ENCODE results near the gene CYB561.

The CYB561 gene

DNA sequence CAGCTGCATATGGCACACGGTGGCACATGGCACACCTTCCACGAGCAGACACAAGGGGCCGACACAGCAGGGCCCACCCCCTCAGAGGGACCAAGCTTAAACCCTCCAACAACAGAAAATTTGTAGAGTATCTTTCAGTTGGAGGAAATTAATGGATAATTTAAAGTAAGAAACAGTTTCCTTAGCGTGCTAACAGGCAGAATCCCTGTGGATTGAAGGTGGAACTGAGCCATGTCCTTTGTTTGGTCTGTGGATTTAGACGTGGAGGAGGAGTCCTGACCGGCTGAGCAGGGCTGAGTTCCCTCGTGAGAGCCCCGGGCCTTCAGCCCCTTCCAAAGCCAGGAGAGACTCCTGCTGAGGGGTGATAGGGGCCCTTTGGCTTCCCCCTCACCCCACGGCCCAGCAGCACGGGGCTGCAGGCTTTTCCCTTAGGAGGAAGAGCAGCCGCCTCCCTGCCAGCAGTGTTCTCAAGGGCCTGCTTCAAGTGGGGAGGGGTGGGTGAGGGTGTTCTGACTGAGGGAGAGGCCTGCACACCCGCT lies 1.4 kb upstream of the CYB561 start:
- DNase-seq, result no peak

- DNase-seq, result no peak
Measured at GRCh38 chr17:63446753-63447470, 806 bp upstream of the CYB561 start.

GRCh38 chr17:63445571-63445953 lies 544 bp downstream of the CYB561 start:
- no peak for DNase-seq

- no peak for DNase-seq
Measured at GRCh38 chr17:63445065-63445464, 1.0 kb downstream of the CYB561 start.

GRCh38 chr17:63444457-63444856 lies 1.6 kb downstream of the CYB561 start:
- no peak for DNase-seq

DNA sequence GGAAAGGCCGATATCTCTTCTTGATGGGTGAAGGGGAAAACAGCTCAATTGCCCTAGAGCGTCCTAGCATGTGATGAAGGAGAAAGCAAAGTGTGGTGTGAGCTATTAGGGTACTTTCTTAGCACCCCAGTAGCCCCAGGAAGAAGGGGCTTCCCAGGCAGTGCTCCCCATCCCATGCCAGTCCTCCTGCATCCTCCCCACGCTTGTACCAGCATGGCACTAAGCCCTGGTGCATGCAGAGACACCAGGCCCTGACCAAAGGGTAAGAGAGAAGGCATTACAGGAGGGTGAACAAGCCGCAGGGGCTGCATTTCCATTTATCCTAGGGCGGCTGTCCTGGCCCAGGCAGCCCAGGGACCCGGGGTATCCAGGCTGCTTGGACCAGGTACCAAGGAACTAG lies 3.1 kb downstream of the CYB561 start:
- no peak for DNase-seq

- DNase-seq, result no peak
Measured at GRCh38 chr17:63442549-63443035, 3.5 kb downstream of the CYB561 start.

GRCh38 chr17:63442074-63442473 lies 4.0 kb downstream of the CYB561 start:
- DNase-seq, result no peak

DNA sequence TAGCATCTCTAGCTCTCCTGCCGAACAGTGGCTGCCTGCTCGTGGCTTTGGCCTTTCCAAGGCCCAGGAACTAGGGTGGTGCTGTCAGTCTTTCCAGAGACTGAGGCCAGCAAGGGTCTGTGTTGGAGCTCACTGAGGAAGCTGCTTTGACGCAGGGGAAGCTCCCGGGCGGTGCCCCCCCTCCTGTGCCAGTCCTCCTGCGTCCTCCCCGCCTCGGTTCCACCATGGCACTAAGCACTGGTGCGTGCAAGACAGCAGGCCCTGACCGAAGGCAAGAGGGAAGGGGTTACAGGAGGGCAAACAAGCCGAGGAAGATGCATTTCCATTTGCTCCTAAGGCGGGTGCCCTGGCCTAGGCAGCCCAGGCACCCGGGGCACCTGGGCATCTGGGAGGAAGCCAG lies 4.5 kb downstream of the CYB561 start:
- DNase-seq, result no peak

- no peak for DNase-seq
Measured at GRCh38 chr17:63440770-63441335, 5.3 kb downstream of the CYB561 start.

DNA sequence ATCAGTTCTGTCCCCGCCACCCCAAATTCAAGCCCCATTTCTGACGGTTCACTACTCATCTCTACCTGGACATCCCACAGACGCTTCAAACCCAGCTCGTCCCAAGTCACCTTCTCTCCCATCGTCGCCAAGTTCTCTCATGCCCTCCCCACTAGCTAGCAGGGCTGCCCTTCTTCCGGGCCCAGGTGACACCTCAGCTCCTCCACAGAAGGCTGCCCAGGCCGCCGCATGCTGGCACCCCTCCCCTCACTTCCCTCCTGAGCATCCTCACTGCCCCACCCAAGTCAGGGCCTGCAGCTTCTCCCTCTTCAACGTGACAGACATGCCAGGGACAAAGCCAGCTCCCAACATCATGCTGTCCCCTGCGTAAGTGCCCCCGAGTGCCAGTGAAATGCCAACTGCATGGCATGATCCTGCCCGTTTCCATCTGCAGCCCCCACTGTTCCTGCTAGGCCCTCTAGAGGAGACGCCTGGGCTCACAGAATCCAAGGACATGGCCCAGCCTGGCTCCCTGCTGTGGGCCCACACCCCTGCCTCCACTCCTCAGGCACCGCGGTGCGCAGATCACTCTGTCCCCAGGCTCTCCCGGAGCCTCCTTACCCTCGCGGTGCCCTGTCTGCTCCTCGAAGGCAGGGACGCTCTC lies 5.9 kb downstream of the CYB561 start:
- no peak for DNase-seq

DNA sequence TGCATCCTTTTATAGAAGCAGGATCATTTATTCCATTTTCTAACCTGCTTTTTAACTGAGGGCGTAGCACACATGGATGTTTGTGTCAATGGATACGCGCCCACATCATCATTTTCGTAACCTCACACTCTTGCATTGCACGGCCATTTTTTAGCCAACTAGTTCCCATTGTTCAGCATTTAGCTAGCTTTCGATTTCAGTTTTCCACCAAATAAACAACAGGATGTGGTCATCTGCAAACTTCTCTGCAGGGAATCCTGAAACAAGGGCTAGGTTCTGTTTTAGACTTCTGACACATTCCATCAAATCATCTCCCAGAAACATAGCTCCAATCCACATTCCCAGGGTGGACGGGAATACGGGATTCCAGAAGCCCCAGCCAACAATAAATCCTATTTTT lies 6.4 kb downstream of the CYB561 start:
- no peak for DNase-seq

GRCh38 chr17:63438092-63439051 lies 7.7 kb downstream of the CYB561 start:
- DNase-seq, result no peak

DNA sequence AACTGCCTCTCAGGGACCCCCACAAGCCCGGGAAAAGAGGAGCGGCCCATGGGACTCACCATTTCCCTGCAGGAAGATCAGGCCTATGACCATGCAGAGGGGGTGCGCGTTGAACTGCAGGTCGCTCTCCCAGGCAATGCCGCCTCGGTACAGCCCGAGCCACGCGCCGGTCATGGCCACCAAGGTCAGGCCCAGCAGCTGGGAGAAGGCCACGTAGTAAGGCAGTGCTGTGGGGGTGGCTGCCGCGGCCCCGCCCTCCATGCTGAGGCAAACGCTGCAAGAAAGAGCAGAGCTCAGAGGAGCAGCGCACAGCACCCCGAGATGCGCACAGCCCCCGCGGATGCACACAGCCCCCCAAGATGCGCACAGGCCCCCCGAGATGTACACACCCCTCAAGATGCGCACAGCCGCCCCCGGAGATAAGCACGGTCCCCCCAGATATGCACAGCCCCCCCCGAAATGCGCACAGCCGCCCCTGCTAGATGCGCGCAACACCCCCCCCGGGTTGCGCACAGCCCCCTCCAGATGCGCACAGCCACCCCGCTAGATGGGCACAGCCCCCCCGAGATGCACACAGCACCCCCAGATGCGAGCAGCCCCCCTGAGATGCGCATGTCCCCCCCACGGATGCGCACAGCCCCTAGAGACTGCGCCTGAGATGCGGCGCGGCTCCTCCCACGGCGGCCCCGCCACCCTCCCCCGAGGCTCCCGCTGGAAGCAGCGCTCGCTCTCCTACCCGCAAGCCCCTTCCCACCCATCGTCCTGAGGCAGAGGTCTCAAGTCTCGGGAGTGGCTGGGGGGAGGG lies 8.6 kb downstream of the CYB561 start:
- DNase-seq, result no peak

DNA sequence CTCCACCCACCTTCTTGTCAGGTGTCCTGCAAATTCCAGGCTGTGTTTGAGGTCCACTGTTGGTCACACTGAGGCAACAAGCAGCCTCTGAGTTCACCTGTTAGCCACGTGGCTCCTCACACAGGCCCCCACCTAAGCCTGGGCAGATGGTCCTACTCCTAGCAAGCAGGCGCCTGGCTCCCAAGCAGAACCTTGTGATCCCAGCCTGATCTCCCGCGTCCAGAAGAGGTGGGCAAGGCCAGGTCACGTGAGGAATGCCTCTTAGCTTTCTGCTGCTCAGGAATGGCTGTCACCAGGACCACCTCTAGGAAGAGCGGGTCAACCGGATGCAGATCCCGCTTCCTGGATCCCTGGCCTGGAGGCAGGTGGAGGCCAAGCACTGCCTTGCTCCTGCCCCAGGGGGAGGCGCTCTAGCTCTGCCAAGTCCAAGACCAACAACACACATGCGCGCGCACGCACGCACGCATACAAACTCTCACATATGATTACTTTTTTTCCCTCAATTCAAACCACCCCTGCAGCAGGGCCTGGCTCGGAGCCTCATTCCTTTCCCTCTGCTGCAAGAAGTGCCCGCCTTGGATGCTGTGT lies 9.5 kb downstream of the CYB561 start:
- DNase-seq, result no peak

DNA sequence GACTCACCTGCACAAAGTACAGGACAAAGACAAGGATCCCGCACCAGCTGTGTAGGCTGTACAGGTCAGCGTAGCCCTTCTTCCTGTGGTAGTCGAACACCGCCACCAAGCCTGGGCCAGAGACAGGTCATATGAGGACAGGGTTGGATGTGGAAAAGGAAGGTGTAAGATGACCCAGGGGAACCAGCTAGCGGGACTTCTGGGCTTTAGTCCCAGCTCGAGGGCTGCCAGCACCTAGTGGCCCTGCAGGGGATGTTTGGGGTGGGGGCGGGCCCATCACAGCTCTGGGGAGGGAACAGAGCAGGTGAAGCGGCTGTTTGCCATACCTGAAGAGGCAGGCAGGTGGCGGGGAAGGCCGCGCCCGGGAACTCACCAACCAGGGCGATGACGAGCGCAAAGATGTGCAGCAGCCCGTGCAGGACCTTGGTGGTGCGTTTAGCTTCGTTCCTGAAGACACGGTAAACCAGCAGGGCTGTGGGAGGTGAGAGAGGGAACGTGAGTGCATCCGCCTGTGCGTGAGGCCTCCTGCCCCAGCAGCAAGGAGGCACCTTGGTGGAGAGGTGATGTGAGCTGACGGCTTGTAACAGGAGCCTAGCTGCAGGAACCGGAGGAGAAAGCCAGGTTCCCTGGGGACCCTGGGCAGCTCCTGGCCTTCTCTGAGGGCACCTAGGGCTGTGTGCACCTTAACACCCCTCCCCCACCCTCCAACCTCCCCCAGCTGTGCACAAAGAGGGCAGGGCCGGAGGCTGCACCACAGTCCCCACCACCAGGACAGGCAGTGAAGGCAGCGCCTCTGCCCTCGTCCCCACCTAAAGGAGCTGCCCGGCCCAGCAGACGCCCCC lies 10.2 kb downstream of the CYB561 start:
- no peak for DNase-seq

GRCh38 chr17:63434951-63435571 lies 11.0 kb downstream of the CYB561 start:
- no peak for DNase-seq

- DNase-seq, result no peak
Measured at GRCh38 chr17:63433746-63434591, 12.1 kb downstream of the CYB561 start.
